GM18868 (cell line): ENCODE results near the gene RXFP2.

Source experiments
- ATAC-seq: cut with Tn5 transposase; IDR thresholded peaks from one replicate; pipeline ENCODE4 v1.9.1; 2021; ENCODE audit warnings: mild to moderate bottlenecking, moderate library complexity; ENCODE audit not compliant: unreplicated experiment

Gene RXFP2

DNA sequence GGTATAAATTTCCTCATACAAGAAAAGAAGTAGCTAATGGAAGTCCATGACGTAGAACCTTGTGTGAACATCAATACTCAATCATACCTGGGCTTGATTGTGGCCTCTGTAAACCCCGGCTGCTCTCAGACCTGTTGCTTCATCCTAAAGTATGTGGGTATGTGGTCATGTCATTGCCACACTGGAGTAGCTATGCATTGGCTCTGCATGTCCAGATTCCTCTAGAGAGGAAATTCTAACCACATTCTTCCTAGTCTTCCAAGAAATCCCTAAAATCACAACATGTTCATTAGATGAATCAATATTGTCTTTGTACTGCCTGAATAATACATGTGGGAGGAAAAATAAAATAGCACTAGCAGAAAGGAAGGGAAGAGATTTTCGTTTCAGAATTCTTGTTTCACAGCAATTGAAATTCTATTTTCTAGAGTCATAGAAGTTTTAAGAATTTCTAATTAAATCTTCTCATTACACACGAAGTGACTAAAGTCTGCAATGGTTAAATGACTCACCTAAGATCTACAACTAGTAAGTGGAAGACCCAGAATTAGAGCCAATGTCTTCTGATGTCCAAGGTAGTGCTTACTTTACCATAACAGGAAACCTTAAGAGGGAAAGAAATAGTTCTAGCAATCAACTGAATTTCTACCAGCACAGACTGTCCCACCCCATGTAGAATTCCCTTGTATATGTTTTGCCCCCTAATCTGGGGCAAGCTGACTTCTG lies 28.0 kb downstream of the RXFP2 start:
- no peak for ATAC-seq

DNA sequence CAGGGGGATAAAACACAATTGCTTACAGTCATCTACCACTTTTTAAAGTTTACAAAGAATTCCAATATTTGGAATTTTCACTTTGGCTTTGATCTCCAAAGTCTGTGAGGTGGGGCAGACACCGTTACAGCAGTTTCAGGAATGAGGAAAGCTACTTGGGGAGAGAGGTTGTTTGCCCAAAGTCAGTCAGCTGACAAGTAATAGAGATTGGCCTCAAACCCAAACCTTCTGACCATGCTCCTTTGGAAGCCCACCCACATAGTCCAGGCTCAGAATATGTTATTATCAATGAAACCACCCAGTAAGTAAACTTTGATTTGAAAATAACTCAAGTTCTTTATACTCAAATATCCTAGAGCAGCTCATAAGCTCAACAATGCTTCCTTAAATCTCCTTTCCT lies 29.0 kb downstream of the RXFP2 start:
- no peak for ATAC-seq

DNA sequence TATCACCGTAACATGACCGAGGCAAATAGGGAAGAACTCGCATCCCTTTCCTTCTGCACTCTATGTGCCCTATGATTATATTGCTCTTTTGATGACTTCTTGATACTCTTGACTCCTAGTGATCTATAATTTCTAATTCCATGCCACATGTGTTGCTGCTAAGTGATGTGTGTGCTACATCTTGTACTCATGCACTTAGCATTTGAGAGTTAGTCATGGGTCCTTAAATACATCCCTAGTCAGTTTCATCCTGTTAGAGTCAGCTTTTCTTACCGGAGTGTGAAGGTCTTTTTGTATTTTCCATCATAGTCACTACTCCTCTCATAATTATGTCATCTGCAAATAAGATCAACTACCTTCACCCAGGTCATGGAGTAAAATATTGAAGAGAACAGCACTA lies 30.2 kb downstream of the RXFP2 start:
- ATAC-seq, result no peak

DNA sequence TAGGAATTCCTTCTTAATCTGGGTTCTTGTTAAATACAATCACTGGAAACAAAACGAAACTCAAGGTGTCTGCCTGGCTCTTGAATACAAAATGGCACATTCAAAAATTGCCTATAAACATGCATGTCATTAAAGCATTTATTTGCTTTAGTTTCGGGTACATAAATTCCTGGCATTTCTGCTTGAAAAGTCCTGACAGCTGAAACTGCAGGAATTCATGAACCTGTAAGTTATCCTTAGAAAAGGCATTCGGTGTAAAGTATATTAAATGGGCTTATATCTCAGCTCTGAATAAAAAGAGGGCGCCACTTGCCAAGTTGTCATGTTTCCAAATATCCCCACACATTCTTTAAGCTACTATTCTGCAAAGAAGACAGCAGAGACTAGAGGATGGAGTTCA lies 32.9 kb downstream of the RXFP2 start:
- no peak for ATAC-seq

DNA sequence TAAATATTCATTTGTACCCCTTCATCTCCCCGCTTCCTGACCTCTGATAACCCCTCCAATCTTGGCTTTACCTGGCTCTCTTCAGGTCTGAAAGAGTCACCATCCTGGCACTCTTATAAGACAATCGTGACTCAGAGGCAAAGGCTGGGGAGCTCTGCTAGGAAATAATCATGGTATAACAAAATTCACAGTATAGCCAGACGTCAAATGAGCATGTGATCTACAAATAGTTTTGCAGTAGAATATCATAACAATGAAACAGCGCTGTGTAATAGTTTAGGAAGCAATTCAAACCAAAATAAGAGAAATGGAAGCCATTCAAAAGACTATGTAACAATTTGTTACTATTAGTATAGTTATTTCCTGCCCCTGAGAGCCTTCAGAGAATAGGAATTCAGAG lies 34.2 kb downstream of the RXFP2 start:
- no peak for ATAC-seq

DNA sequence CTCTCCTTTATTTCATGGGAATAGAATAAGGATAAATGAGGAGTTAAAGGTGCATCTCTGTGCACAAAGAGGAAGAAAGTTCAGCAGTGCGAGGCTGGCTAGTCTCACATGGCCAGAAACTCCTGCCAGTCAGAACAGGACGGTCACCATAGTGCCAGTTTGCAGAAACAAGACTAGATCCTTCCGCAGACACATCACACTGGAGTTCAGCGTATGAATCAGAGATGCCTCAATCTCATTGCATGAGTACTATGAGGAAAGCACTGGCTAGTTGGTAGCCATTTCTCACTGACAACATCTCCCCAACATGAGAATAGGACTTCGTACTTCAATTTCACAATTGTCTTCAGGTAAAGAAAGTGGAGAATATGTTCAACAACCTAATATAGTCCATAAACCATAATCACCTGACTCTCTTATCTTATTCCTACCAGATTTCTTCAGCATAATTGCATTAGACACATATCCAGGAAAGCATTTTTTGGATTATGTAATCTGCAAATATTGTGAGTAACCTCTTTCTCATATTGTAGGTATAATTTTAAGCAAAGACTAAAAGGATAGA lies 34.9 kb downstream of the RXFP2 start:
- no peak for ATAC-seq

DNA sequence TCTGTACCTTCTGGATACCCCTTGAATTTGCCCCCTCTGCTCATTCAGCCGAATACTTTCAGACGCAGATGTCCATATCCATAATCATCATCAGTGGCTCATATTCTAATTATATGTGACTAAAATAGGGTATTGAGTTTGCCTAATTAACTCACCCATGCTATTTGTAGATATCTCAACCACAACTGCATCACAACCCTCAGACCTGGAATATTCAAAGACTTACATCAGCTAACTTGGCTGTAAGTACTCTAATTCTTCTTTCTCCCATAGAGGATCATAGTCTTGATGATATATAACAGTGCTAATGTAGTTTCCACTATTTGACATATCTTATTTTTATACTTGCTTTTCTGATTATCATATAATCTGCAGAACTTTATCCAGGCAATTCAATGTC lies 35.8 kb downstream of the RXFP2 start:
- no peak for ATAC-seq

DNA sequence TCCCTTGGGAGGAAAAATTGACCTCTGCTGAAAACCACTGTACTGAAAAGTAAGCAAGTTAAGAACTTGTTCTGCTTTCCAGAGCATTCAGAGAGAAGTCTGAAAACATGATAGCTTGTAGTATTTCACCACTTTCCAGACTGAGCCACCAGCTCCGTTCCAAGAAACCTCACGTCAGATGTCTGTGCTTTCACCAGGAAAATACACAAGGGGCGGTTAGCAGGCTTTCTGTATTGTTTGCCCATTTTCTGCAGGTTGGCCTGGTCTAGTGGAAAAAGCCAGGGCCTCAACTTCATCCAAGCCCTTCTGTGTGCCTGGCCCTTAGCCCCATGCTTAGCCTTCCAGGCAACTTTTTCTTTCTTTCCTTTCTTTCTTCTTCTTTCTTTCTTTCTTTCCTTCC lies 36.4 kb downstream of the RXFP2 start:
- no peak for ATAC-seq

DNA sequence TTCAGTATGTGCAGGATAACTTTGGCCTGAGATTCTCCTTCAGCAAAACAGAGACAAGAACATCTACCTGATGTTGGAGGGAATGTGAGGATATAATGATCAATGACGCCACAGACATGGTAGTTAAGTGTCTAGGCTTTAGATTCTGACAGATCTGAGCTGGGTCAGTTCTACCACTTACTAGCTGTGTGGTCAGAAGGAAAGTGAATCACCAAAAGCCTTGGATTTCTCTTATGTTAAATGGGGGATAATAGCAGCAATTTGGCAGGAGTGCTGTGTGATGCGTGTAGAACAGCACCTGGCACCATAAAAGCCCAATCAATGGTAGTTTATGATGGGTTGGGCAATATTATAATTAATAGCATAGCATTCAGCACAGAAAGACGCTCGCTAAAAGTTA lies 41.7 kb downstream of the RXFP2 start:
- no peak for ATAC-seq

DNA sequence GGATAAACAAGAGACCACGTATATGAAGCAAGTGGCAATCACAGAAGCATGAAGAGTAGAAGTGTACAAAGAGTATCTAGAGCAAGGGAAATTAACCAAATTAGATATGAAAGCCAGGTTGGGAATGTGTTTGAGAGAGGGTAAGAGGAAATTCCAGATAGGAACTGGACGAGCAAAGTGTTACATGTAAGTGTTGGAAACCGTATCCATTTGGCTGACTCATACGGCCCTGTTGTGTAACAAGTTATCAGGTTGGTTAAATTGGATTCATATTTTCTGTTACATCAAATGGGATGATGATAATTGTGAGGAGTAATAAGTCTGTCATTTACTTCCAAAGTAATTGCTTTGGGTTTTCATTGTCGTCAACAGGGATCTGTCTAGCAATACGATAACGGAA lies 46.7 kb downstream of the RXFP2 start:
- no peak for ATAC-seq

DNA sequence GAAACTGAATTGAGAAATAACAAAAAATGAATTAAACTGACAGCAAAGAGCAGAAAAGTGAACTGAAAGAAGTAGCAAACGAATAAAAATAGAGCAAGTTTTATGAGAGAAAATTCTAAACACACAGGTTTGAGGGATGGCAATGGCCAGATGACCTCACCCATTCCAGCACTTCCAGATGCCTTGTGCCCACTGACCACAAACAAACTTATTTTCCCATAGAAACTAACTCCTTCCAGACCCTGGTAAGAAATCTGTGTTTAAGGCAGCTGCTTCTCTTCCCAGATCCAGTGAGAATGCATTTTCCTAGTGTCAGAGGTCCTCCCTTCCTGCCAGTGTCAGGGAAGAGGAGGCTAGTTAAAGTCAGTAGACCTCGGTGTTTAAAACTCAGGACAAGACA lies 51.7 kb downstream of the RXFP2 start:
- no peak for ATAC-seq

DNA sequence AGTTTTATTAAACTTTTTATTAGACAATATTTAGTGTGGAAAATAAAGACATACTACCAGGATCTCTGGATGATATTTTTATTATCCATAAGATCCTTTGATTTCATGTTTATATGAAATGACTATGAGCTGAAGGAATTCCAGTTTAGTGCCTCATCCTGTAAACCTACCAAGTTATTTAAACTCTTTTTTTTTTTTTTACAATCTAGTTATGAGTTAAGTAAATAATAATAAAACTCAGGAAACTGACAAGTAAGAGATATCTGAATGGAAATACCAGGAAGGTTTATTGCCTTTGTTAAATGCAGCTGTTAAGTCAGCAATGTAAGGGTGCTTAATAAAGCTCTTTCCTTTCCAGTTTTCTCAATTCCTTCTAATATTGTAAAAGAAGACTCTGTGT lies 53.9 kb downstream of the RXFP2 start:
- ATAC-seq, result no peak

DNA sequence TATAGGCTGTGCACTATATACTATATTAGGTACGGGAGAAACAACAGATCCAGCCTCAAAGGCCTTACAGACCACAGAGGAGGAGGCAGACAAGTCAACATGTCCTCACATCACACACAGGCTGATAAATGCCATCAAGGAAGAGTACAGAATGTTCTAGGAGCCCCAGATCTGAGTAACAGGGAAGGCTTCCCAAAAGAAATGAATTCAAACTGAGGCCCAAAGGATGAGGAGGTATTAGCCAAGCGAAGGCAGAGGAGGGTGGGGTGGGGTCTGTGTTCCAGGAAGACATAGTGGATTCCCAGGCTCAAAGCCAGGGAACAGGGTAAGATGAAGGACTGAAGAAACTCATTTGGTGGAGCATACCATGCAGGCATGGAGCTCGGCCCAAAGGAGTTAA lies 55.1 kb downstream of the RXFP2 start:
- ATAC-seq, result no peak

DNA sequence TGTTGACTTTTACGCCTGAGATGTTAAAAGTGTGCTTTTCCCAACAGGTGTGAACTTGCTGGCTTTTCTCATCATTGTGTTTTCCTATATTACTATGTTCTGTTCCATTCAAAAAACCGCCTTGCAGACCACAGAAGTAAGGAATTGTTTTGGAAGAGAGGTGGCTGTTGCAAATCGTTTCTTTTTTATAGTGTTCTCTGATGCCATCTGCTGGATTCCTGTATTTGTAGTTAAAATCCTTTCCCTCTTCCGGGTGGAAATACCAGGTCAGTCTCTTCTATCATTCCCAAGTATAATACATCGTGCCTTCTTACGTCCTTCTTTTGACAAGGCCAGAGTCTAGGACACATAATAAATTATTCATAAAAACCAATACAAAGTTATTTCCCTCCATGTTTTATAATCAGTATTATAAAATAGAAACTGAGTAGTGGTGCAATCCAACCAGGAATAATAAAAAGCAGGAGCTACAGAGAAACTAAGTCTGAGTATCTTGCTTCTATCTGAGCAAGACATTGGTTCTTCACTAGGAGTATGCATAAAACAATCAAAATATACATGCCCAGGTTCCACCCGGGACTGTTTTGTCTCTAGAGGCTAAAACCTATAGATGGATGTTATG lies 57.9 kb downstream of the RXFP2 start:
- ATAC-seq, result no peak

DNA sequence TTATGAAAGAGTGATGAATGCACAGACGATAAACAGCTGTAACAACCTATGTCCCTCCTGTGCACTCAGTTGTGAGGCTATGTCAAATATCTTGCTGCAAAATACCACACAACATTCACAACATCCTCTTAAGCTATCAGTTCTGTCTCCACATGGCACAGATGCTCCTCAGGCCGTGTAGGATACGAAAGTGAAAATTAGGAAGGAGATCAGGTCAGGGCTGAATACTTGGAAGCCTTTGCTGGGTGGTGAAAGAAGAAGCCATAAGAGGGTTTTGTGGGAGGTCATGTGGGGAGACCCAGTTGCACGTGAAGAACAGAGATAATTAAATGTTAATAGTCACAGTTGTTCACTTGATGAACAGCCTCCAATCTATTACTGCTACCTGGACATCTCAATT lies 58.9 kb downstream of the RXFP2 start:
- no peak for ATAC-seq

DNA sequence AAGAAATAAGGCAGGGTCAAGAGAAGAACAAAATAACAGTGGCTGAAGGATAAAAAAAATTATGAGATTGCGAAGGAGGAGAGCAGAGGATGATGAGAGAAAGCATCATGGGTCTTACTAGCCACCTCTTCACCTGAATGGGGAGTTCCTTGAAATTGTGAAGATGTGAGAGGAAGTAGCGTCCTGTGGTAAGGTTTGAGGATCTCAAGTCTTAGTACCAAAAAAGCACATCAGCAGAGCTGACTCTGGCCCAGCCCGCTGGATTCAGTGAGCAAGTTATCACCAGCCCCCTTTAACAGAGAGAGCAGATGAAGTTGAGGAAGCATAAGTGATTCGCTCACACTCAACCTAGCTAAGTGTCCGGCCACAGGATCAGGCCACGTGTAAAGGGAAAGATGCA lies 61.8 kb downstream of the RXFP2 start:
- no peak for ATAC-seq

DNA sequence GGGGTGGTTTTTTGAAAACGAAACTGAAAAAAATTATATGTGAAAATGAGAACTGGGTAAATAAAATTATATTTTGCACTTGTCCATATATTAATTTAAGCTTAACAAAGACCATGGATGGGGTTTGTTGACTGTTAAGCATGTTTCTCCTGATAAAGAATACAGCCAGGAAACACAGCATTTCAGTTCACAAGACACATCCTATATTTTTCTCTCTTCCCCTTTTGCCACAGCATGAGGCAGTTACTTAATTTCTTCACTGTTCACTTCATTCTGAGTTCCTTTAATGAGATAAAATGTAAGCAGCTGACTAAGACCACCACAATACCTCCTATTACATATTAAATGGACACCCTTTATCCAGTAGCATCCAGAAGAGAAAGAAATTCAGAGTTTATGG lies 64.0 kb downstream of the RXFP2 start:
- ATAC-seq, result no peak

DNA sequence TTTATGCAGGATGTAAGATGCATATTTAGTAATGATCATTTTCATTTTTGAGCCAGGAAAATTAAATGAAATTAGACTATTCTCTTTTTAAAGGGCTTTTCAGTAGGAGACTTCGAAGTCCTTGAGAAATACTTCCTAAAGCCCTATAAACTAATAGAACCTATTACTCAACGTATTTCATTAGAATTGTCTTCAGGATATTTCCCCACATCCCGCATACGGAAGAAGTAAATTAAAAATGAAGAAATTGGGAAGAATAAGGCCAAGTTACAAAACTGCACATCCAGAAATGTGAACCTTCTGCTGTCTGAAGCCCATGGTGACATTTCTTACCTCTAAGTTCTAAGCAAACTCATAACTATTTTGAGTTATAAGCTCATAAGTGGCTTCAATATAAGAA lies 66.5 kb downstream of the RXFP2 start:
- ATAC-seq, result no peak

DNA sequence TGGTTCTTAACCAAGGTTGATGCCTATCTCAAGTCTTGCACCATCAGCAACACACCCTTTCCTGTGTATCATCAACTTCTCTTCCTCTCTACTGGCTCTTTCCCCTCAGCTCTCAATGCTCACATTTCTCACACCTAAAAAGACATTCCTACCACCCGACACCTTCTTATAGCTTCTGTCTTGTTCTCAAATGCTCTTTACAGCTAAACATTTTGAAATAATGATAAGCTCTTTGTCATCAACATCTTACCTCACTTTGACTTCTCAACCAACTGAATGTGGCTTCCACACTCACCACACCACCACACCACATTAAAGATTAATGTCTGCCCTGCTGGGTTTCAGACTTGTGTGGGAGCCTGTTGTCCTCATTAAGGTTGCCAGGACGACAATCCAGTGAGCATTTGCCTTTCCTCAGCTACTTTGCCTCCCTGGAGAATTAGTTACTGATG lies 67.8 kb downstream of the RXFP2 start:
- ATAC-seq, result no peak

DNA sequence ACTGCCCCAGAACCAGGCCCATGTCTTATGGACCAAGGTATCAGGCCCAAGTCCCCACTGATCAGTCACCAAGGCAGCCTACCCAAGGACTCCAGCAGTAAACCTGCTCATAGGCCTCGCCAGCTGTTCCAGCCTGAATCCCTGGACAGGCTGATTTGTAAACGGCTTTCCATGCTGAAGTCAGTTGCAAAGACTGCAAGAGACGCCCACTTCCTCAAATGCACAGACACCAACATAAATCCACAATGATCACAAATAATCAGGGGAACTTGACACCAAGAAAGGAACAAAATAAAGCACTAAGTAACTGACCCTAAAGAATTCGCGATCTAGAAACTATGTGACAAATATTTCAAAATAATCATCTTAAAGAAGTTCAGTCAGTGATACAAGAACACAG lies 75.2 kb downstream of the RXFP2 start:
- no peak for ATAC-seq

DNA sequence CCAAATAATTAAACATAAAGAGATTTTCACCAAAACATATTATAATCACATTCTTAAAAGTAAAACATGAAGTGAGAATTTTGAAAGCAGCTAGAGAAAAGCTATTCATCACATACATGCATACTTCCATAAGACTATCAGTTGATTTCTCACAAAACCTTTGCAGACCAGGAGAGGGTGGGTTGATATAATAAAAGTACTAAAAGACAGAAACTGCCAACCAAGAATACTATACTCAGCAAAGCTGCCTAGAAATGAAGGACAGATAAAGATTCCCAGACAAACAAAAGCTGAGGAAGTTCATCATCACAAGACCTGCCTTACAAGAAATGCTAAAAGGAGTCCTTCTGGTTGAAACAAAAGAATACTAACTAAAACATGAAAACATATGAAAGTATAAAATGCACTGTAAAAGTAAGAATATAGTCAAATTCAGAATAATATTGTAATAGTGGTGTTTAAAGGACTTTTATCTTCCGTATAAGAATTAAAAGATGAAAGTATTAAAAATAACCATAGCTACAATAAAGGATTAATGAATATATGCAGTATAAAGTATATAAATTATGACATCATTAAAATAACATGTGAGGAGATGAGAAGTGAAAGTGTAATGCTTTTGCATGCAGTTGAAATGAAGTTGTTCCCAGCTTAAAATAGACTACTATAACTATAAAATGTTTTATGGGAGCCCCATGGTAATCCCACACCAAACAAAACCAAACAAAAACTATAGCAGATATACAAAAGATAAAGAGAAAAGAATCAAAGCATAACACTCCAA lies 76.2 kb downstream of the RXFP2 start:
- ATAC-seq, result no peak

DNA sequence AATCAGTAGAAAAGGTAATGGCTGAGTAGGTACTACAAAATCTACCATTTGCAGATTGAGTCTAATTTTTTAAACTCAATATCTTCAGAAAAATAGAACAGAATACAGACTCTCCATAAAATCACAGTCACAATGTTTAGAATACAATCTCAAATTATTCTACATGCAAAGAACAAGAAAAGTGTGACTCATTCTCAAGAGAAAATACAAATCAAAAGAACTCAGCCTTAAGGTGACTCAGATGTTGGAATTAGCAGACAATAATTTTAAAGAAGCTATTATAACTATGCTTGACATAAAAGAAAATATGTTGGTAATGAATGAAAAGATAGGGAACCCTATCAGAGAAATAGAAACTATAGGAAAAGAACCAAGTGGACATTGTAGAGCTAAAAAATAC lies 78.9 kb downstream of the RXFP2 start:
- ATAC-seq, result no peak
